Mesenchymal stem cell (in vitro differentiated cells and primary cell): ENCODE results near the gene PRR5.

Experiments used
- DNase-seq: peaks from one replicate; pipeline ENCODE4 v3.0.0-alpha.2; 2013
- H2AFZ ChIP-seq: one replicate; pipeline ENCODE4 v1.6.1; 2013; ENCODE audit warnings: low read depth, mild to moderate bottlenecking, control low read depth, inconsistent platforms, low read length, moderate library complexity
- H2AK5ac ChIP-seq: 2 replicates; pipeline ENCODE4 v1.6.1; 2013; ENCODE audit warnings: low read length, moderate library complexity, mild to moderate bottlenecking, inconsistent platforms; ENCODE audit not compliant: severe bottlenecking
- H2BK120ac ChIP-seq: one replicate; pipeline ENCODE4 v1.6.1; 2013; ENCODE audit warnings: low read depth, mild to moderate bottlenecking, inconsistent platforms, low read length, moderate library complexity
- H2BK12ac ChIP-seq, 2 experiments: one replicate each; pipeline ENCODE4 v1.6.1; 2013; ENCODE audit warnings: inconsistent platforms in 2 of 2, low read length in 2 of 2, mild to moderate bottlenecking in 2 of 2, moderate library complexity in 2 of 2, control low read depth in 1 of 2
- H2BK15ac ChIP-seq: one replicate; pipeline ENCODE4 v1.6.1; 2013; ENCODE audit warnings: mild to moderate bottlenecking, low read depth, inconsistent platforms; ENCODE audit not compliant: poor library complexity, severe bottlenecking
- H2BK5ac ChIP-seq: 2 replicates; pipeline ENCODE4 v1.6.1; 2013; ENCODE audit warnings: low read depth, mild to moderate bottlenecking, low read length, control low read depth, inconsistent platforms; ENCODE audit not compliant: poor library complexity, severe bottlenecking
- H3K14ac ChIP-seq, 2 experiments: one replicate each; pipeline ENCODE4 v1.6.1; 2013; ENCODE audit warnings: inconsistent platforms in 2 of 2, low read length in 2 of 2, control low read depth in 1 of 2, mild to moderate bottlenecking in 1 of 2, moderate library complexity in 1 of 2
- H3K18ac ChIP-seq, 2 experiments: one replicate each; pipeline ENCODE4 v1.6.1; 2013; ENCODE audit warnings: inconsistent platforms in 2 of 2, low read length in 2 of 2, control low read depth in 1 of 2, low read depth in 1 of 2, mild to moderate bottlenecking in 1 of 2
- H3K23ac ChIP-seq, 2 experiments: one replicate each; pipeline ENCODE4 v1.6.1; 2013; ENCODE audit warnings: inconsistent platforms in 2 of 2, low read length in 2 of 2, mild to moderate bottlenecking in 2 of 2, moderate library complexity in 2 of 2, control low read depth in 1 of 2
- H3K27ac ChIP-seq: 2 replicates; pipeline ENCODE4 v1.5.1; 2013; ENCODE audit warnings: mild to moderate bottlenecking, moderate library complexity, low read length, control low read depth, inconsistent platforms; ENCODE audit not compliant: poor library complexity, severe bottlenecking
- H3K27me3 ChIP-seq, 2 experiments: 2 replicates each; pipeline versions ENCODE4 v1.6.1 to v1.7.0; 2013; ENCODE audit warnings: low read length in 2 of 2, mild to moderate bottlenecking in 2 of 2, moderate library complexity in 2 of 2, control low read depth in 1 of 2, inconsistent platforms in 1 of 2; ENCODE audit not compliant: control insufficient read depth in 1 of 2, insufficient read depth in 1 of 2
- H3K36me3 ChIP-seq, 2 experiments: 2 replicates each; pipeline versions ENCODE4 v1.6.1 to v1.7.0; 2013; ENCODE audit warnings: low read length in 2 of 2, control low read depth in 1 of 2, inconsistent platforms in 1 of 2, low read depth in 1 of 2, mild to moderate bottlenecking in 1 of 2; ENCODE audit not compliant: insufficient read depth in 2 of 2, control insufficient read depth in 1 of 2
- H3K4ac ChIP-seq, 2 experiments: one replicate each; pipeline ENCODE4 v1.6.1; 2013; ENCODE audit warnings: inconsistent platforms in 2 of 2, low read length in 2 of 2, mild to moderate bottlenecking in 2 of 2, moderate library complexity in 2 of 2, control low read depth in 1 of 2, low read depth in 1 of 2
- H3K4me1 ChIP-seq: 2 replicates; pipeline ENCODE4 v1.6.1; 2013; ENCODE audit warnings: low read depth, low read length, control low read depth; ENCODE audit not compliant: control insufficient read depth, insufficient read depth
- H3K4me2 ChIP-seq: 2 replicates; pipeline ENCODE4 v1.6.1; 2013; ENCODE audit warnings: low read length, mild to moderate bottlenecking, inconsistent platforms; ENCODE audit not compliant: poor library complexity, severe bottlenecking
- H3K4me3 ChIP-seq, 2 experiments: 2 replicates each; pipeline versions ENCODE4 v1.5.1 to v1.7.0; 2013; ENCODE audit warnings: low read length in 2 of 2, mild to moderate bottlenecking in 2 of 2, control low read depth in 1 of 2, low read depth in 1 of 2; ENCODE audit not compliant: insufficient read depth in 1 of 2
- H3K79me1 ChIP-seq: replicated peaks from 2 replicates; pipeline ENCODE4 v1.6.1; 2013; ENCODE audit warnings: mild to moderate bottlenecking, control low read depth, low read length, inconsistent platforms; ENCODE audit not compliant: poor library complexity, severe bottlenecking
- H3K9ac ChIP-seq: 2 replicates; pipeline ENCODE4 v1.7.0; 2013; ENCODE audit warnings: mild to moderate bottlenecking, low read length, moderate library complexity
- H3K9me3 ChIP-seq: 2 replicates; pipeline ENCODE4 v1.7.0; 2013; ENCODE audit warnings: mild to moderate bottlenecking, low read length; ENCODE audit not compliant: control insufficient read depth
- H4K8ac ChIP-seq: one replicate; pipeline ENCODE4 v1.6.1; 2013; ENCODE audit warnings: inconsistent platforms, mild to moderate bottlenecking, low read length, moderate library complexity
- H4K91ac ChIP-seq: one replicate; pipeline ENCODE4 v1.6.1; 2013; ENCODE audit warnings: mild to moderate bottlenecking, low read length, inconsistent platforms
- WGBS: methylation state at CpG from one replicate; pipeline ENCODE4 v1.1.7; 2013; ENCODE audit warnings: mixed read lengths; 5-methylcytosine and 5-hydroxymethylcytosine counted together

PRR5 gene

DNA sequence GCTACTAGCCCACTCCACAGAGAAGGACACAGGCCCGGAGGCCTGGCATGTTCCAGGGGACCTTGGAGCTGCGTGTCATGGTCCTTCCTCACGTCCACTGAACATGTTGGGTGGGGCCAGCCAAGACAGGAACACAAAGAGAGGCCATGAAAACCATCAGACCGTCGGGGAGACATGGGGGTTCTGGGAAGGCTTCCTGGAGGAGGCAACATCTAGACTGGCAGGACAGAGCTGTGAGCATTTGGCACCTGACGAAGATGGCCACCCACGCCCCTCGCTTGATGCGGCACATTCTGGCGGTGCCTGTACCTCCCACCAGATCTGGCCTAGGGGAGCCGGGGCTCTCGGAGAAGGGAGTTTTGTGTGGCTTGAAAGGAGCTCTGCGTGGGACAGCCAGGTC lies 25.7 kb downstream of the PRR5 start:
- Histone ChIP-seq H3K4me3 (no peak overlapping the region), H4K91ac (peak overlapping the region; percentile 15), H3K79me1 (peaks cover 28% of the 10 kb centered on the region), H2BK12ac (no peak overlapping the region), H2BK15ac (no peak overlapping the region), H3K36me3 (peaks cover 14 to 83% of the 10 kb centered on the region in 2 experiments), H3K27ac (no peak overlapping the region), H3K27me3 (no peaks in the 10 kb centered on the region), H3K4me1 (peaks cover 2% of the 10 kb centered on the region), H2AK5ac (no peak overlapping the region), H2BK5ac (no peak overlapping the region), H3K18ac (no peak overlapping the region), H4K8ac (no peak overlapping the region), H3K14ac (no peak overlapping the region), H2BK120ac (no peak overlapping the region), H3K9me3 (no peaks in the 10 kb centered on the region), H3K4ac (no peak overlapping the region), H2AFZ (no peak overlapping the region), H3K9ac (no peak overlapping the region), H3K4me2 (no peak overlapping the region), H3K23ac (no peak overlapping the region)
- 87% methylated on average over 13 of the region's 13 CpGs for WGBS
- DNase-seq, result no peak

- Histone ChIP-seq H3K9ac (peak overlapping the region; percentile 26), H2AFZ (no peak overlapping the region), H2BK12ac (no peak overlapping the region), H3K14ac (no peak overlapping the region), H3K27me3 (no peaks in the 10 kb centered on the region), H3K4me1 (peaks cover 2% of the 10 kb centered on the region), H3K4me3 (no peak overlapping the region), H3K18ac (peak overlapping the region in 1 of 2 experiments; percentile 61), H4K8ac (no peak overlapping the region), H2BK15ac (no peak overlapping the region), H4K91ac (no peak overlapping the region), H2AK5ac (no peak overlapping the region), H3K36me3 (peaks cover 14 to 86% of the 10 kb centered on the region in 2 experiments), H3K79me1 (peaks cover 28% of the 10 kb centered on the region), H3K4me2 (no peak overlapping the region), H3K27ac (no peak overlapping the region), H3K4ac (peak overlapping the region in 1 of 2 experiments; percentile 35), H3K9me3 (no peaks in the 10 kb centered on the region), H3K23ac (no peak overlapping the region), H2BK120ac (no peak overlapping the region), H2BK5ac (no peak overlapping the region)
- no peak for DNase-seq
- WGBS, result 81% methylated on average over 21 of the region's 21 CpGs
Observed at GRCh38 chr22:44728761-44729324, 26.8 kb downstream of the PRR5 start.

DNA sequence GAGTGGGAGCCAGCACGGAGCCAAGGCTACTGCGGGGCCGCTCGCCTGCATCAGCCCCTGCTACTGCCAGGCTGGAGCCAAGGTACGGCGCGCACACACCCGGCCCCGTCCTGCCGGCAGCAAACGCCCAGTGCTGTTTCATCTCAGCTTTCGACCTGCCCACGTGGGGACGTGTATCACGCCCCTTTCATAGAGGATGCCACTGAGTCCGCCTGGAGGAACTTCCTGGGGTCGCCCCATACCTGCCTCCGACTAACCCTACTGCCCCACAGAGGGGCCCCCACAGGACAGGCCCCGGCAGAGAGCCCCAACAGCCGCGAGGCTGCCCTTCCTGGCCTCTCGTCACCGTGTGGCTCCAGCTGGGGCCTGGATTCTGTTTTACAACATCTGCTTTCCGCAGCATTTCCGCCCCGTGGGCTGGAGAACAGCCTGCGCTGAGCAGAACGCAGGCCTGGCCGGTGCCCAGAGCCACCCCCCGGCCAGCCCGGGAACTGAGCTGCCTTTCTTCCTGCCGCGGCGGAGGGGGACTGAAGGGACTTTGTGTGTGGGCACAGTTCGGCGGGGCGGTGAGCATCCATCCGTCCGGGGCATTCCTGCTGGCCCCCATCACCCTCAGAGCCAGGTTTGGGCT lies 27.5 kb downstream of the PRR5 start:
- Histone ChIP-seq H3K4ac (peak overlapping the region in 1 of 2 experiments; percentile 35), H3K79me1 (peaks cover 27% of the 10 kb centered on the region), H3K27ac (no peak overlapping the region), H4K8ac (peak overlapping the region; percentile 45), H2AFZ (no peak overlapping the region), H3K14ac (no peak overlapping the region), H4K91ac (peak overlapping the region; percentile 34), H3K23ac (no peak overlapping the region), H3K9ac (peak overlapping the region; percentile 26), H3K4me1 (peaks cover 2% of the 10 kb centered on the region), H2BK15ac (no peak overlapping the region), H2BK120ac (no peak overlapping the region), H2BK5ac (no peak overlapping the region), H2AK5ac (no peak overlapping the region), H2BK12ac (no peak overlapping the region), H3K4me2 (no peak overlapping the region), H3K18ac (no peak overlapping the region), H3K4me3 (no peak overlapping the region), H3K27me3 (no peaks in the 10 kb centered on the region), H3K36me3 (peaks cover 14 to 86% of the 10 kb centered on the region in 2 experiments), H3K9me3 (no peaks in the 10 kb centered on the region)
- WGBS, result 70% methylated on average over 39 of the region's 39 CpGs
- DNase-seq, result peak; percentile 57

- H3K23ac ChIP-seq, result no peak overlapping the region
- H3K4me2 ChIP-seq, result no peak overlapping the region
- H3K27me3 ChIP-seq, result no peaks in the 10 kb centered on the region
- H4K8ac ChIP-seq, result no peak overlapping the region
- no peak overlapping the region for H4K91ac ChIP-seq
- H3K4ac ChIP-seq, result no peak overlapping the region
- H2BK15ac ChIP-seq, result peak overlapping the region; percentile 56
- peak overlapping the region; percentile 26 for H3K9ac ChIP-seq
- peaks cover 1% of the 10 kb centered on the region for H3K4me1 ChIP-seq
- H3K79me1 ChIP-seq, result peaks cover 23% of the 10 kb centered on the region
- DNase-seq, result no peak
- no peak overlapping the region for H2AK5ac ChIP-seq
- no peak overlapping the region for H2BK12ac ChIP-seq
- no peak overlapping the region for H3K27ac ChIP-seq
- H3K9me3 ChIP-seq, result no peaks in the 10 kb centered on the region
- 77% methylated on average over 14 of the region's 14 CpGs for WGBS
- H3K36me3 ChIP-seq, result peaks cover 14 to 81% of the 10 kb centered on the region in 2 experiments
- no peak overlapping the region for H3K14ac ChIP-seq
- no peak overlapping the region for H3K4me3 ChIP-seq
- no peak overlapping the region for H2AFZ ChIP-seq
- no peak overlapping the region for H3K18ac ChIP-seq
- no peak overlapping the region for H2BK5ac ChIP-seq
- no peak overlapping the region for H2BK120ac ChIP-seq
Observed at GRCh38 chr22:44730022-44730393, 28.0 kb downstream of the PRR5 start.
